Measurements from ENCODE around the gene TUBGCP6. TPM values are rescaled to one million over a fixed set of nuclear protein-coding genes. Genes with fewer than 3 reads are reported as not detected.

Gene TUBGCP6
- total RNA-seq, 4 donors from 2014 or later = 51.5 to 163 (median 111) TPM

GRCh38 chr22:50183141-50183971 lies 61.5 kb downstream of the TUBGCP6 start:
- Histone ChIP-seq H3K9me3 (no peaks in the 10 kb centered on the region), H3K4me3 (no peak overlapping the region), H3K27me3 (no peaks in the 10 kb centered on the region), H3K27ac (peak overlapping the region in 2 of 4 donors; percentile 58 to 88), H3K4me1 (peaks cover 4 to 42% (median 23%) of the 10 kb centered on the region in 4 donors), H3K36me3 (no peaks in the 10 kb centered on the region)
- no peak for DNase-seq
- TF ChIP-seq, protein P1, sequence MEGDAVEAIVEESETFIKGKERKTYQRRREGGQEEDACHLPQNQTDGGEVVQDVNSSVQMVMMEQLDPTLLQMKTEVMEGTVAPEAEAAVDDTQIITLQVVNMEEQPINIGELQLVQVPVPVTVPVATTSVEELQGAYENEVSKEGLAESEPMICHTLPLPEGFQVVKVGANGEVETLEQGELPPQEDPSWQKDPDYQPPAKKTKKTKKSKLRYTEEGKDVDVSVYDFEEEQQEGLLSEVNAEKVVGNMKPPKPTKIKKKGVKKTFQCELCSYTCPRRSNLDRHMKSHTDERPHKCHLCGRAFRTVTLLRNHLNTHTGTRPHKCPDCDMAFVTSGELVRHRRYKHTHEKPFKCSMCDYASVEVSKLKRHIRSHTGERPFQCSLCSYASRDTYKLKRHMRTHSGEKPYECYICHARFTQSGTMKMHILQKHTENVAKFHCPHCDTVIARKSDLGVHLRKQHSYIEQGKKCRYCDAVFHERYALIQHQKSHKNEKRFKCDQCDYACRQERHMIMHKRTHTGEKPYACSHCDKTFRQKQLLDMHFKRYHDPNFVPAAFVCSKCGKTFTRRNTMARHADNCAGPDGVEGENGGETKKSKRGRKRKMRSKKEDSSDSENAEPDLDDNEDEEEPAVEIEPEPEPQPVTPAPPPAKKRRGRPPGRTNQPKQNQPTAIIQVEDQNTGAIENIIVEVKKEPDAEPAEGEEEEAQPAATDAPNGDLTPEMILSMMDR (IDR thresholded peaks at IDR 0.05) = no peak
- no peak for TF ChIP-seq POLR2A (IDR thresholded peaks at IDR 0.05)

DNA sequence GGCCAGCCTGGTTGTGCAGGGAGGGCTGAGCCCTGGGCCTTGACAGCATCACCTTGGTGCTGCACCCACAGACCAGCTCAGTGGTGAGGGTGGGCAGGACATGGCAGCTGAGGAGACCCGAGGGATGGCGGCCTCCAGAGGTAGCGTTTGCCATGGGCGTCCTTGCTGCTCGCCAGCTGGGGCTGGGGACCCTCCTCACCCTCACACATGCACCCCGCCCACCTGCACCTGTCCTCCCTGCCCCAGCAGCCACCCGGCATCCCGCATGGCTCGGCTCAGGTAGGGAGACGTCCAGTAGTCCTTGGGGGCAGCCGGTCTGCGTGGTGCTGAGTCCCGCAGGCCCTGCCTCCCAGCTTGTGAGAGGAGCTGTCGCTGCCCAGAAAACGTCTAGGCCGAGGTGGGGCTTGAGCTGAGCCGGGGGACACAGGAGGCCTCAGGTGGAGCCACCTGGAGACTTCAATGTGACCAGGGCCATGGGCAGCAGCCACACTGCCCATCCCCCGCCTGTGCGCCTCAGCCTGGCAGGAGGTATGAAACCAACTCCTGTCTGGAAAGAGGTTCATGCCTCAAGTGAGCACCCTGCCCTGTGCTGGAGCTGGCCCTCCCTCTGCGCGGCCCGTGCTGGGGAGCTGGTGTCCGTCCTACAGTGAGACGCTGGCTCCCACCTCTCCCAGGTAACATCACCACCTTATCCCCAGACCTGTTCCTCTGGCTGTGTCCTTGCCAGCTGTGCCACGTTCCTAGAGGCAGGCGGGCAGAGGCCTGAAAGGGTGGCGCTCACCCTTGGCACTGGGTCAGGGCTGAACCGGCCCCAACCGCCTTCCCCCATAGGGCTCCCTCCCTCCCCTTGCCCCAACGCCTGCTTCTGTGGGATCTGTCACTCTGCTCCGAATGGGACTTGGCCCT lies 62.4 kb downstream of the TUBGCP6 start:
- no peak overlapping the region for H3K27ac ChIP-seq
- H3K4me1 ChIP-seq = peaks cover 4 to 32% (median 21%) of the 10 kb centered on the region in 4 donors
- no peaks in the 10 kb centered on the region for H3K9me3 ChIP-seq
- DNase-seq = no peak
- no peak overlapping the region for H3K4me3 ChIP-seq
- TF ChIP-seq, protein P1 (IDR thresholded peaks at IDR 0.05) = no peak
- no peak for TF ChIP-seq POLR2A (IDR thresholded peaks at IDR 0.05)
- no peaks in the 10 kb centered on the region for H3K36me3 ChIP-seq
- no peaks in the 10 kb centered on the region for H3K27me3 ChIP-seq

GRCh38 chr22:50180727-50181521 lies 63.9 kb downstream of the TUBGCP6 start:
- Histone ChIP-seq H3K36me3 (no peaks in the 10 kb centered on the region), H3K27ac (no peak overlapping the region), H3K9me3 (no peaks in the 10 kb centered on the region), H3K4me1 (peaks cover 0 to 21% (median 11%) of the 10 kb centered on the region in 4 donors), H3K4me3 (no peak overlapping the region), H3K27me3 (no peaks in the 10 kb centered on the region)
- DNase-seq = no peak
- TF ChIP-seq POLR2A (IDR thresholded peaks at IDR 0.05) = no peak
- TF ChIP-seq, protein P1 (IDR thresholded peaks at IDR 0.05) = no peak

- no peaks in the 10 kb centered on the region for H3K9me3 ChIP-seq
- peaks cover 0 to 18% (median 9%) of the 10 kb centered on the region in 4 donors for H3K4me1 ChIP-seq
- H3K4me3 ChIP-seq = no peak overlapping the region
- no peaks in the 10 kb centered on the region for H3K36me3 ChIP-seq
- DNase-seq = no peak
- no peak overlapping the region for H3K27ac ChIP-seq
- TF ChIP-seq, protein P1 (IDR thresholded peaks at IDR 0.05) = no peak
- TF ChIP-seq POLR2A (IDR thresholded peaks at IDR 0.05) = no peak
- H3K27me3 ChIP-seq = no peaks in the 10 kb centered on the region
Measured at GRCh38 chr22:50179937-50180726, 64.7 kb downstream of the TUBGCP6 start.
